A549 (cell line): ENCODE data around the gene IGF2BP3. TPM values are rescaled to one million over a fixed set of nuclear protein-coding genes. Genes with fewer than 3 reads are reported as not detected.

ENCODE experiments used
- ATAC-seq, 2 experiments: fragments of 200-7000 bp in 1 of 2; fragments of >200 bp in 1 of 2; cut with Nextera tagmentation in 1 of 2; cut with Tn5 transposase in 1 of 2; 3 replicates each; pipeline versions ENCODE4 v1.8.0 to v1.9.1; 2018 to 2020; ENCODE audit warnings: mild to moderate bottlenecking in 1 of 2, moderate library complexity in 1 of 2
- CTCF ChIA-PET: fragments of 300-600 bp; sonication (Branson Sonifier 250); formaldehyde crosslinking; extraction: SDS; loops from one replicate; lab custom pipeline; 2021; ENCODE audit warnings: antibody characterized with exemption, inconsistent platforms; lab: Yijun Ruan, JAX
- POLR2A ChIA-PET: fragments of 350-600 bp; formaldehyde crosslinking; extraction: SDS; loops from one replicate; lab custom pipeline; 2021; ENCODE audit warnings: antibody characterized with exemption, inconsistent platforms; lab: Yijun Ruan, JAX
- DNase-seq, 2 experiments: peaks; one replicate each; pipeline versions ENCODE4 v3.0.0 to v3.0.0-alpha.2; 2011 to 2016; ENCODE audit warnings: low read depth in 1 of 2, low spot score in 1 of 2
- FAIRE-seq: peaks from 2 replicates; lab custom pipeline; 2011; peaks lifted over from hg19 to GRCh38; lab: Jason Lieb, UNC
- H3K27ac ChIP-seq, 2 experiments: fragments of >200 bp; sonication (Bioruptor Twin); formaldehyde crosslinking; 3 replicates each; pipeline ENCODE4 v1.5.1; 2016 to 2017
- H3K4me1 ChIP-seq: fragments of >200 bp; sonication (Bioruptor Twin); formaldehyde crosslinking; 3 replicates; pipeline ENCODE4 v1.6.1; 2016
- H3K4me2 ChIP-seq: fragments of >200 bp; sonication (Bioruptor Twin); formaldehyde crosslinking; 3 replicates; pipeline ENCODE4 v1.6.1; 2016
- H3K4me3 ChIP-seq: fragments of >200 bp; sonication (Bioruptor Twin); formaldehyde crosslinking; 3 replicates; pipeline ENCODE4 v1.5.1; 2016
- H3K9me3 ChIP-seq: fragments of >200 bp; sonication (Bioruptor Twin); formaldehyde crosslinking; 3 replicates; pipeline ENCODE4 v1.6.1; 2016
- ESRRA ChIP-seq: fragments of 150-350 bp; IDR thresholded peaks from 2 replicates; pipeline ENCODE4 v1.6.1; 2014; ENCODE audit warnings: mild to moderate bottlenecking, low read length, borderline replicate concordance
- HEYL ChIP-seq: fragments of 250-450 bp; sonication (Bioruptor Pico); IDR thresholded peaks from 2 replicates; pipeline ENCODE4 v1.8.0; 2021; ENCODE audit warnings: mild to moderate bottlenecking, moderate library complexity
- KDM1A ChIP-seq: fragments of 200-600 bp; sonication (generic); IDR thresholded peaks from 2 replicates; pipeline ENCODE4 v1.6.1; 2016; ENCODE audit warnings: low read depth, mild to moderate bottlenecking
- MAFK ChIP-seq: fragments of 450-650 bp; IDR thresholded peaks from 2 replicates; pipeline ENCODE4 v1.6.1; 2014; ENCODE audit not compliant: partially characterized antibody
- MAZ ChIP-seq: fragments of 150-350 bp; IDR thresholded peaks from 2 replicates; pipeline ENCODE4 v1.6.1; 2014; ENCODE audit warnings: antibody characterized with exemption, low read depth, low read length, borderline replicate concordance
- NFE2L2 ChIP-seq: fragments of 150-350 bp; conservative IDR thresholded peaks from 2 replicates; pipeline ENCODE4 v1.6.1; 2014; ENCODE audit warnings: low read length
- POLR2AphosphoS2 ChIP-seq: conservative IDR thresholded peaks from 2 replicates; pipeline ENCODE4 v1.6.1; 2012; ENCODE audit warnings: low read length, improper control_type of control experiment, inconsistent platforms
- RARB ChIP-seq: fragments of 250-450 bp; sonication (Bioruptor Pico); IDR thresholded peaks from 2 replicates; pipeline ENCODE4 v1.8.0; 2021; ENCODE audit warnings: mild to moderate bottlenecking, moderate library complexity
- TFCP2L1 ChIP-seq: fragments of 250-450 bp; sonication (Bioruptor Pico); IDR thresholded peaks from 2 replicates; pipeline ENCODE4 v1.5.0; 2021; ENCODE audit warnings: mild to moderate bottlenecking
- ZFP36 ChIP-seq: fragments of 450-650 bp; IDR thresholded peaks from 2 replicates; pipeline ENCODE4 v1.6.1; 2014; ENCODE audit warnings: borderline replicate concordance; ENCODE audit not compliant: partially characterized antibody
- WGBS: methylation state at CpG from one replicate; pipeline ENCODE4 v1.1.6; 2017; ENCODE audit errors: missing lambda C conversion rate; 5-methylcytosine and 5-hydroxymethylcytosine counted together
- polyA plus RNA-seq, 4 experiments: library from polyadenylated mRNA; depleted of rRNA in 3 of 4; stranded (reverse); fragments of >200 nt; fragmentation: RNase III in 1 of 4; extraction: RNeasy Plus Mini Kit Qiagen cat#74134 plus additional on column Dnase treatment in 1 of 4; gene quantifications; 2 replicates in 3 of 4; 3 replicates in 1 of 4; pipeline ENCODE4 v1.2.3, GENCODE V29; 2011 to 2017
- TF ChIP-seq, protein P1 (sequence below): fragments of 250-450 bp; sonication (Bioruptor Pico); IDR thresholded peaks from 2 replicates; pipeline ENCODE4 v1.5.0; 2020; ENCODE audit warnings: low read depth, mild to moderate bottlenecking, moderate library complexity
- TF ChIP-seq, protein P2 (sequence below): IDR thresholded peaks from 2 replicates; pipeline ENCODE4 v1.6.1; 2012
- TF ChIP-seq, protein P3 (sequence below): fragments of >200 bp; sonication (Bioruptor Twin); formaldehyde crosslinking; IDR thresholded peaks from 3 replicates; pipeline ENCODE4 v1.6.1; 2016

Gene IGF2BP3
- polyA plus RNA-seq, 2 of the 4 experiments (the other 2 are of a cell fraction): 26.7 to 62.0 TPM

DNA sequence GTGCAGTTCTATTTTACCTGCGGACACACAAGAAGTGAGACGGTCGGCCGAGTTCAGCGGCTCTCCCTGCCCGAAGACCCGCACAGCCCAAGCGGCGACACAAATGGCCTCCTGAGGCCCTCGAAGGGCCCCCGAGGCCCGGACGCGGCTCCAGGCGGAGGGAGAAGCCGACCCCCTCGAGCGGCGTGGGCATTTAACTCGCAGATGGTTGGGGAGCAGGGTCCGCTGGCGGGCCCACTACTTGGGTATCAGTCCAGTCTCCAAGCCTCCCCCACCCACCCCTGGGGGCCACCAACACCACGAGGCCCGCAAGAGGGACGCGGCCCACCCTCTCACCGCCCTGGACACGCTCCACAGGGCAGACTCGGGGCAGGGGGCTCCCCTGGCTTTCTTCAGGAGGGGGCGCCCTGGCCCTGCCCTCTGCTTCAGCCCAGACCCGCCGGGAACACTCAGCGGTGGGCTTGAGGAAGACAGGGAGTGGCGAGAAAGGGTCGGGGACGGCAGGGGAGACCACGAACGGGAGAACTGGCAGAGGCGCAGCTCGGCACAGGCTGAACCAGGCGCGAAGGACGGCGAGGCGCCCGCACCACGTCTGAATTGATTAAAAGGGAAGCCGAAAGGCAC, 1.7 kb downstream of the IGF2BP3 start:
- DNase-seq: no peak
- no peak for FAIRE-seq
- 2% methylated on average over 19 of the region's 48 CpGs for WGBS
- ATAC-seq: no peak
- Histone ChIP-seq H3K4me3 (peak overlapping the region; percentile 80), H3K27ac (peak overlapping the region; percentile 97 to 99), H3K9me3 (no peaks in the 10 kb centered on the region), H3K4me2 (peak overlapping the region; percentile 89), H3K4me1 (peaks cover 43% of the 10 kb centered on the region)
- no peak for TF ChIP-seq ESRRA
- TF ChIP-seq, protein P1, sequence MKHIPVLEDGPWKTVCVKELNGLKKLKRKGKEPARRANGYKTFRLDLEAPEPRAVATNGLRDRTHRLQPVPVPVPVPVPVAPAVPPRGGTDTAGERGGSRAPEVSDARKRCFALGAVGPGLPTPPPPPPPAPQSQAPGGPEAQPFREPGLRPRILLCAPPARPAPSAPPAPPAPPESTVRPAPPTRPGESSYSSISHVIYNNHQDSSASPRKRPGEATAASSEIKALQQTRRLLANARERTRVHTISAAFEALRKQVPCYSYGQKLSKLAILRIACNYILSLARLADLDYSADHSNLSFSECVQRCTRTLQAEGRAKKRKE: no peak
- TF ChIP-seq, protein P2, sequence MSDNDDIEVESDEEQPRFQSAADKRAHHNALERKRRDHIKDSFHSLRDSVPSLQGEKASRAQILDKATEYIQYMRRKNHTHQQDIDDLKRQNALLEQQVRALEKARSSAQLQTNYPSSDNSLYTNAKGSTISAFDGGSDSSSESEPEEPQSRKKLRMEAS: peak; percentile 52; the same call in 1 of the 2 replicates
- TF ChIP-seq RARB (CRISPR knock-in tag): no peak
- no peak for TF ChIP-seq ZFP36
- POLR2A ChIA-PET: interaction anchor here (0.7 to 2.4 kb wide), 3 partner anchors 64 to 196 kb away, joined by 3 to 7 read pairs (median 4); partner anchors contain the start of gene MALSU1
- CTCF ChIA-PET: interaction anchor here (0.8 to 1.9 kb wide), 6 partner anchors 38 to 207 kb away, joined by 3 to 11 read pairs (median 4); no protein-coding TSS in a partner anchor

DNA sequence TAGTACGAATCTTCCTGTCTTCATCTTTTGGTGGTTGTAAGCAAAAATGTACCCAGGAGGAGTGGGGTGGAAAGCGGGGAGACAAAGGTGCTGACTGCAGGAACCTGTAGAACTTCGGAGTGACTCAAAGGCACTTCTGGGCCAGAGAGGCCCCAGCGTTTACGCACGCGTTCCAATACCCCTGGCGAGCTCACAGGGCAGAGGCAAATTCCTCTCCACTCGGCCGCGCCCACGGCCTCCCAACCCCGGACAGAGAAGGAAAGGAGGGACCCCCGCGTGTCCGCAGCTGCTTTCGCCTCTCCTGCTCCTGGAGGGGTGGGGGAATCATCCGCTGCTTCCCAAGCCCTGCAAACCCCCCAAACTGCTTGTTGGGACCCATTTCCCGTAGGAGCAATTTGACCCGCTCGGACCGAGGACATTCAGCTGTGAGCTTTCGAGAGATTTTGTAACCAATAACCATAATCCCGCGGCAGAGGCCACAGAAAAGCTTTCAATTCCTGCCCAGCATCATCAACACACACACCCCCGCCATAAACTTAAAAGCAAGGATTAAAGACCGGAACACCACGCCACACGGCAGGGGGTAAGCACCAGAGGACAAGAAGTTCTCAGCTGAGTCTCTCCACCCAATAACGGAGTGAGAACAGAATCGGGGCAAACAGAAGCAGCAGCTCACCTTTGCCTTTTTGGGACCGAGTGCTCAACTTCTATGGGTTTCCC, 2.3 kb downstream of the IGF2BP3 start:
- POLR2A ChIA-PET: interaction anchor here (0.7 to 2.4 kb wide), 4 partner anchors 53 to 195 kb away, joined by 3 to 7 read pairs (median 4); partner anchors contain the start of gene MALSU1
- WGBS: under 1% methylated on average over 31 of the region's 32 CpGs
- TF ChIP-seq POLR2AphosphoS2 (no peak), MAFK (peak; percentile 15)
- peak; percentile 15 to 30; a peak in 3 of 6 replicates for ATAC-seq
- DNase-seq: peak in 1 of 2 experiments; percentile 62
- no peak for FAIRE-seq
- Histone ChIP-seq H3K4me2 (peak overlapping the region; percentile 89), H3K4me1 (peaks cover 48% of the 10 kb centered on the region), H3K27ac (peak overlapping the region; percentile 97 to 99), H3K9me3 (no peaks in the 10 kb centered on the region), H3K4me3 (peak overlapping the region; percentile 80)
- CTCF ChIA-PET: interaction anchor here (0.9 to 1.9 kb wide), 5 partner anchors 38 to 206 kb away, joined by 3 to 11 read pairs (median 4); no protein-coding TSS in a partner anchor

DNA sequence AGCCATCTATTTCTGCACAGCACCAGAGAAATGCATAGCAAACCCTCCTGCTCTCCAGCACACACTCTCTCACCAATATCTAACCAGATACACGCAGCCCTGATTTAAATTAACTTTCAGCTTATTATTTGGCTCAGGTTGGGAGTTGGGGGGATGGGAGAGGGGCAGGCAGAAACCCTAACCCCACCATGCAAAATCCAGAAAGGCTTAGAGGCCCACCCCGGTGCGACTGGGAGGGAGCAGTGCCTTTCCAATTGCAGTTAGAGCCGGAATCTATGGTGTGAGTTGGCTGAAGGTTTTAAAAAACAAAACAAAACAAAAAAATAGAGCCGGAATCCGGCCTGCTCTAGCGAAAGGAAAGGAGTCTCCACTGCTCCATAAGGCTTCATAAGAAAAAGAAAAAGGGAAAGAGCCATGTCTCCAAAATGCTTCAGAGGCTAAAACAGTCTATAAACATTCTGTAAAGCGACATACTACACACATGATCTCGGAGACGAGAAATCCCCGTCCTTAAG, 2.9 kb downstream of the IGF2BP3 start:
- Histone ChIP-seq H3K4me3 (peak overlapping the region; percentile 80), H3K4me1 (peaks cover 46% of the 10 kb centered on the region), H3K27ac (peak overlapping the region; percentile 97 to 99), H3K9me3 (no peaks in the 10 kb centered on the region), H3K4me2 (peak overlapping the region; percentile 89)
- WGBS: 2% methylated on average over 11 of the region's 11 CpGs
- DNase-seq (no peak), ATAC-seq (no peak), FAIRE-seq (no peak)
- TF ChIP-seq MAFK (no peak), MAZ (no peak), KDM1A (no peak), NFE2L2 (no peak), TFCP2L1 (no peak), HEYL (CRISPR knock-in tag) (no peak)
- TF ChIP-seq, protein P3, sequence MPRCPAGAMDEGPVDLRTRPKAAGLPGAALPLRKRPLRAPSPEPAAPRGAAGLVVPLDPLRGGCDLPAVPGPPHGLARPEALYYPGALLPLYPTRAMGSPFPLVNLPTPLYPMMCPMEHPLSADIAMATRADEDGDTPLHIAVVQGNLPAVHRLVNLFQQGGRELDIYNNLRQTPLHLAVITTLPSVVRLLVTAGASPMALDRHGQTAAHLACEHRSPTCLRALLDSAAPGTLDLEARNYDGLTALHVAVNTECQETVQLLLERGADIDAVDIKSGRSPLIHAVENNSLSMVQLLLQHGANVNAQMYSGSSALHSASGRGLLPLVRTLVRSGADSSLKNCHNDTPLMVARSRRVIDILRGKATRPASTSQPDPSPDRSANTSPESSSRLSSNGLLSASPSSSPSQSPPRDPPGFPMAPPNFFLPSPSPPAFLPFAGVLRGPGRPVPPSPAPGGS: no peak
- ChIA-PET POLR2A (interaction anchor here (0.8 to 2.4 kb wide), 4 partner anchors 53 to 194 kb away, joined by 3 to 7 read pairs (median 4); partner anchors contain the start of gene MALSU1), CTCF (interaction anchor here (0.7 to 1.9 kb wide), 7 partner anchors 14 to 205 kb away, joined by 3 to 11 read pairs (median 4); no protein-coding TSS in a partner anchor)
